ENCODE measurements around the gene NCAM1. TPM values are rescaled to one million over a fixed set of nuclear protein-coding genes. Genes with fewer than 3 reads are reported as not detected.
A peak's percentile ranks its signal among the peaks of the same experiment; 100 is the strongest.

NCAM1 gene
- total and polyA plus RNA-seq, 9 of the 15 experiments (the other 6 are each of a cell fraction or from before 2014, with no cell fraction given): 0.09 to 0.23 TPM; not detected in 7

- no peak overlapping the region for H3K4me2 ChIP-seq (ENCODE audit: insufficient read depth, low read length)
- H3K9me3 ChIP-seq (replicated peaks; ENCODE audit: control insufficient read depth, insufficient read depth, low read depth, low read length): no peaks in the 10 kb centered on the region
- DNase-seq (ENCODE audit: extremely low read depth in 1 of 4, low spot score in 3 of 4) (peak in 1 of 4 experiments; percentile 3), ATAC-seq (peak; percentile 67), FAIRE-seq (no peak)
- WGBS (ENCODE audit: insufficient coverage, low coverage, missing lambda C conversion rate): 0% methylated on average over 1 of the region's 1 CpG
- in situ Hi-C loops (cut with MboI): no loop called here
- ChIA-PET CTCF (ENCODE audit: low intra/inter-chr PET ratio) (no interaction called here), POLR2A (no interaction called here)
- no peak overlapping the region for H2AFZ ChIP-seq (ENCODE audit: low read depth, low read length)
- TF ChIP-seq ESRRB (CRISPR knock-in tag; IDR thresholded peaks at IDR 0.05; ENCODE audit: borderline replicate concordance) (no peak), TRIM24 (IDR thresholded peaks at IDR 0.05) (peak in 1 of 2 experiments; percentile 60; a peak in 1 of 4 replicates), CEBPB (tag; IDR thresholded peaks at IDR 0.05) (peak; percentile 90), FOSL1 (tag; conservative IDR thresholded peaks at IDR 0.05) (peak; percentile 88), LARP7 (IDR thresholded peaks at IDR 0.05) (no peak), JUND (IDR thresholded peaks at IDR 0.05; ENCODE audit: borderline replicate concordance, low read depth, low read length) (peak; percentile 90), JUND (tag; IDR thresholded peaks at IDR 0.05; ENCODE audit: borderline replicate concordance, low read depth, low read length) (peak; percentile 79; the same call in 2 of the 3 replicates), JUN (IDR thresholded peaks at IDR 0.05; ENCODE audit: borderline replicate concordance, low read depth, low read length) (peak; percentile 60; the same call in 1 of the 2 replicates), JUN (CRISPR knock-in tag; IDR thresholded peaks at IDR 0.05; ENCODE audit: borderline replicate concordance) (no peak), IRF9 (tag; IDR thresholded peaks at IDR 0.05) (peak; percentile 20; the same call in 1 of the 2 replicates), CEBPG (CRISPR knock-in tag; IDR thresholded peaks at IDR 0.05) (no peak), CEBPG (tag; conservative IDR thresholded peaks at IDR 0.05 in 1 of 2, IDR thresholded peaks at IDR 0.05 in 1 of 2) (peak; percentile 92 to 95), ESRRA (IDR thresholded peaks at IDR 0.05; ENCODE audit: borderline replicate concordance, low read depth) (no peak), ATF3 (IDR thresholded peaks at IDR 0.05) (peak; percentile 93), ATF3 (CRISPR knock-in tag; conservative IDR thresholded peaks at IDR 0.05) (no peak)
- H3K9me1 ChIP-seq (ENCODE audit: control insufficient read depth, insufficient read depth, low read length): no peaks in the 10 kb centered on the region
- no peaks in the 10 kb centered on the region for H3K36me3 ChIP-seq (ENCODE audit: control insufficient read depth, insufficient read depth, low read length)
- no TSS peak for BruUV-seq (replicated peaks)
- no peak overlapping the region for H3K4me3 ChIP-seq
- no peaks in the 10 kb centered on the region for H3K4me1 ChIP-seq (replicated peaks in 1 of 2; ENCODE audit: control insufficient read depth in 2 of 2, insufficient read depth in 2 of 2, low read length in 2 of 2)
- no peaks in the 10 kb centered on the region for H3K79me2 ChIP-seq (ENCODE audit: control insufficient read depth, insufficient read depth, low read length)
- intact Hi-C loops (cut with micrococcal nuclease): no loop called here
- no peaks in the 10 kb centered on the region for H4K20me1 ChIP-seq (replicated peaks; ENCODE audit: control insufficient read depth, insufficient read depth, low read length)
- no peak overlapping the region for H3K9ac ChIP-seq (ENCODE audit: insufficient read depth in 1 of 2, low read depth in 2 of 2, low read length in 2 of 2)
- H3K27me3 ChIP-seq (ENCODE audit: control insufficient read depth in 2 of 2, insufficient read depth in 2 of 2, low read length in 2 of 2): no peaks in the 10 kb centered on the region
- no peak overlapping the region for H3K27ac ChIP-seq (ENCODE audit: extremely low read depth, low read depth, low read length)
Observed at GRCh38 chr11:112977755-112978154, 16.5 kb downstream of the NCAM1 start.

Data from K562 (cell line).